Psoas muscle (tissue), 8 donors: Measurements from ENCODE around the gene SSH3. TPM values are rescaled to one million over a fixed set of nuclear protein-coding genes. Genes with fewer than 3 reads are reported as not detected.

Source experiments
- ATAC-seq, 4 donors: fragments of 200-7000 bp; cut with Tn5 transposase; one replicate each; pipeline ENCODE4 v1.9.1; 2020; ENCODE audit warnings: moderate library complexity in 3 of 4, mild to moderate bottlenecking in 2 of 4
- DNase-seq, 2 donors: peaks; one replicate each; pipeline ENCODE4 v3.0.0-alpha.2; 2020
- H3K27ac ChIP-seq: fragments of 200-600 bp; one replicate; pipeline ENCODE4 v1.8.0; 2022
- H3K27me3 ChIP-seq, 3 donors: fragments of 200-600 bp in 1 of 3; one replicate each; pipeline versions ENCODE4 v1.6.1 to v1.8.0; 2013 to 2022; ENCODE audit warnings: low read length in 2 of 3, mild to moderate bottlenecking in 2 of 3, moderate library complexity in 1 of 3; ENCODE audit not compliant: insufficient read depth in 3 of 3
- H3K36me3 ChIP-seq, 2 donors: fragments of 200-600 bp in 1 of 2; one replicate each; pipeline versions ENCODE4 v1.6.1 to v1.8.0; 2013 to 2022; ENCODE audit warnings: low read depth in 1 of 2, mild to moderate bottlenecking in 1 of 2, moderate library complexity in 1 of 2; ENCODE audit not compliant: insufficient read depth in 1 of 2
- H3K4me1 ChIP-seq: fragments of 200-600 bp; one replicate; pipeline ENCODE4 v1.8.0; 2022
- H3K4me3 ChIP-seq: fragments of 200-600 bp; one replicate; pipeline ENCODE4 v1.8.0; 2022; ENCODE audit warnings: mild to moderate bottlenecking
- H3K9me3 ChIP-seq: fragments of 200-600 bp; one replicate; pipeline ENCODE4 v1.8.0; 2022
- CTCF ChIP-seq: fragments of 200-600 bp; IDR thresholded peaks from one replicate; pipeline ENCODE4 v1.8.0; 2022; ENCODE audit warnings: antibody characterized with exemption
- WGBS, 3 donors: extraction: QIAGEN DNeasy Blood & Tissue Kit; methylation state at CpG; one replicate each; pipeline versions ENCODE4 v1.1.6 to v1.1.7; 2013; 5-methylcytosine and 5-hydroxymethylcytosine counted together
- intact Hi-C, 2 donors: fragments of 100-400 bp; cut with DNase I; formaldehyde crosslinking; loops; one replicate each; pipeline versions ENCODE4 v1.11.0 to v1.14.2; 2022
- polyA plus RNA-seq, 3 donors: library from polyadenylated mRNA; stranded (reverse); fragments of 200-250 nt; gene quantifications; one replicate each; pipeline ENCODE4 v1.2.3, GENCODE V29; 2013
- total RNA-seq, 4 donors: library from RNA; stranded (reverse); fragmentation: NEBNext Ultra II Directional in 2 of 4; extraction: Animal tissue kit (Norgen Biotek cat#: 25700) in 2 of 4; gene quantifications; one replicate each; pipeline versions ENCODE4 v1.2.1 to v1.2.4, GENCODE V29; 2021 to 2023
- donor health status: healthy with polysubstance abuse.
- donor health status: DM: no; HTN: no; CAD: no; lungs with moderate emphysema.
- donor health status: Bipolar disorder and iron deficiency.
- donor health status: healthy.
- donor health status: DM: yes; HTN: yes; CAD: no.
- donor health status: DM: no; HTN: no; CAD: no.
- donor health status: DM: no; HTN: no; CAD: no.
- donor health status: DM: yes; HTN: yes; CAD: no.

Gene SSH3
- total and polyA plus RNA-seq, 7 donors = 3.0 to 10.1 (median 5.0) TPM

GRCh38 chr11:67300256-67300755 is 3.0 kb upstream of the SSH3 start:
- H3K27ac ChIP-seq = no peak overlapping the region
- intact Hi-C loops = loop anchor here in 1 of 2 donors (5.0 kb wide), 1 partner anchor 33 kb away; the partner anchor contains the start of gene GRK2
- no peak for TF ChIP-seq CTCF
- peaks cover 6% of the 10 kb centered on the region for H3K9me3 ChIP-seq
- no peak overlapping the region for H3K4me3 ChIP-seq
- no peaks in the 10 kb centered on the region for H3K27me3 ChIP-seq
- ATAC-seq (no peak), DNase-seq (peak in 1 of 2 donors; percentile 13)
- 92 to 95% (median 93%) methylated on average over 13 of the region's 13 CpGs for WGBS, 3 donors
- H3K4me1 ChIP-seq = peaks cover 27% of the 10 kb centered on the region
- H3K36me3 ChIP-seq = peaks cover 0 to 30% of the 10 kb centered on the region in 2 donors

- peaks cover 0 to 28% of the 10 kb centered on the region in 2 donors for H3K36me3 ChIP-seq
- no peak for ATAC-seq
- no peak for TF ChIP-seq CTCF
- H3K27ac ChIP-seq = no peak overlapping the region
- H3K4me3 ChIP-seq = no peak overlapping the region
- 88 to 92% (median 90%) methylated on average over 22 of the region's 22 CpGs for whole genome bisulfite sequencing, 3 donors
- H3K27me3 ChIP-seq = no peaks in the 10 kb centered on the region
- peaks cover 27% of the 10 kb centered on the region for H3K4me1 ChIP-seq
- H3K9me3 ChIP-seq = peaks cover 2% of the 10 kb centered on the region
- peak; percentile 19 to 48 for DNase-seq
- intact Hi-C loops = loop anchor here in 1 of 2 donors (5.0 kb wide), 1 partner anchor 34 kb away; the partner anchor contains the start of gene GRK2
Observed at GRCh38 chr11:67300756-67301312, 2.5 kb upstream of the SSH3 start.

- no peak for TF ChIP-seq CTCF
- DNase-seq (peak in 1 of 2 donors; percentile 54), ATAC-seq (no peak)
- Histone ChIP-seq H3K9me3 (no peaks in the 10 kb centered on the region), H3K4me1 (peaks cover 27% of the 10 kb centered on the region), H3K4me3 (peak overlapping the region; percentile 97), H3K27me3 (no peaks in the 10 kb centered on the region), H3K27ac (peak overlapping the region; percentile 82), H3K36me3 (peaks cover 0 to 27% of the 10 kb centered on the region in 2 donors)
- 83 to 88% (median 85%) methylated on average over 27 to 28 of the region's 28 CpGs for WGBS, 3 donors
- intact Hi-C loops = loop anchor here in 1 of 2 donors (5.0 kb wide), 1 partner anchor 34 kb away; the partner anchor contains the start of gene GRK2
Observed at GRCh38 chr11:67301313-67301921, 1.9 kb upstream of the SSH3 start.

- intact Hi-C loops = loop anchor here in 1 of 2 donors (5.0 kb wide), 1 partner anchor 35 kb away; the partner anchor contains the start of gene GRK2
- peak; percentile 84 to 88 (median 87) for ATAC-seq
- H3K4me3 ChIP-seq = peak overlapping the region; percentile 97
Observed at GRCh38 chr11:67301951-67302516, 1.3 kb upstream of the SSH3 start.

More at GRCh38 chr11:67301951-67302516, 1.3 kb upstream of the SSH3 start:
- Histone ChIP-seq H3K4me1 (peaks cover 27% of the 10 kb centered on the region), H3K36me3 (peaks cover 0 to 30% of the 10 kb centered on the region in 2 donors), H3K27me3 (no peaks in the 10 kb centered on the region), H3K9me3 (no peaks in the 10 kb centered on the region), H3K27ac (peak overlapping the region; percentile 82)
- DNase-seq = peak; percentile 69 to 90
- WGBS, 3 donors = 28 to 32% (median 31%) methylated on average over 15 of the region's 15 CpGs
- no peak for TF ChIP-seq CTCF
